Measurements from ENCODE around the gene BTNL9.
"Not testable (repeated sequence)": the region's sequence is repeated elsewhere in the genome, so short reads cannot be mapped to it uniquely, and the experiment has no call there.

Gene BTNL9

DNA sequence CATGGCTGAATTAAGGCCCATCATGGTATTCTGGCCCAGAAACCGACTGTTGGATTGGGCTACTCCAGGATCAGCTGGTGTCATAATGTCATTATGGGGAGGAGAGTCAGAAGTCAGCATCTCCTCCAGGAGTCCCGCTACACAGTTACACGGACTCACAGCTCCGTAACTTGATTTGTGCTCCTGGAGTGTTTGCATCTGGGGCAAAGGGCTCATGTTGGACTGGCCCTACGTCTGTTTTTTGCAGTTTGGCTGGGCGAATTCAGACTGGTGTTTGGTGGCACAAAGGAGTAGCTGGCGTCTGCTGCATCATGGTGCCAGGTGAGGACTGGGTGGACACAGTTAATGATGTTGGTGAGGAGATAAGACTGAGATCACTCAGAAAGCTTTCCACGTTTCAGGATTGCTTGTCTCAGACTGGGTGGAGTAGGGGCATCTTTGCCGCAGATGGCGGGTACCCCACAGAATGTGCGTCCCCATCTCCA lies 59.6 kb downstream of the BTNL9 start:
- no peak for DNase-seq

DNA sequence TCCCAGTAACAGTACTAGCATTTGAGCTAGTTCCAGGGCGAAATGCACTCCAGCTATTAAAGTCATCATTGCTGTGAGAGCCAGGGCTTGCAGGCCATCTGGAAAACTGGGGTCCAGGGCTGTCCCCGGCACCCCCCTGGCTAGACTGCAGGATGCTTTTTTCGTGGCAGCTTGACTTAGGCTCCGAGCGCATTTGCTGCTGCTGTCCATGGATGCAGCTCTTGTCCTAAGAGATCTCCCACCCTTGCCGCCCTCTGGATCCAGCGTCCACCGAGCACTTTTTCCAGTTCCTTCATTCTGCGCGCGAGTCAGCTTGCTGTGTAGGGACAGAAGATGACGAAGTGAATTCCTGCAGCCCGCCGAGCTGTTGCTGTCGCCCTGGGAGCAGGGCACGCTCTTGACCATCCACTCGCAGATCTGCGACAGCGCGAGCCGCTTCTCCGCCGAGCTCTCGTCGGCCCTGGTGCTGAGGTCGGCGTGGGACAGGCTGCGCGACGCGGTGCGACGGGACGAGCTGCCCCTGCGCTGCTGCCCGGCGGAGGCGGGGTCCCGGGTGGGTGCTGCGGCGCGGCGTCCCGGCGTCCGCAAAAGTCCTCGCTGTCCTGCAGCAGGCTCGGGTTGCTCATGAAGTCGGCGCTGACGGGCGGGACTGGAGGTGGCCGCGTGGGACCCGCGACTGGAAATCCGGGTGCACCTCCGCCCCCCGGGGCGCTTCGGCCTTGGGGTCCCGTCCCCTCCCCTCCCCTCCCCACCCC lies 60.2 kb downstream of the BTNL9 start:
- no peak for DNase-seq

DNA sequence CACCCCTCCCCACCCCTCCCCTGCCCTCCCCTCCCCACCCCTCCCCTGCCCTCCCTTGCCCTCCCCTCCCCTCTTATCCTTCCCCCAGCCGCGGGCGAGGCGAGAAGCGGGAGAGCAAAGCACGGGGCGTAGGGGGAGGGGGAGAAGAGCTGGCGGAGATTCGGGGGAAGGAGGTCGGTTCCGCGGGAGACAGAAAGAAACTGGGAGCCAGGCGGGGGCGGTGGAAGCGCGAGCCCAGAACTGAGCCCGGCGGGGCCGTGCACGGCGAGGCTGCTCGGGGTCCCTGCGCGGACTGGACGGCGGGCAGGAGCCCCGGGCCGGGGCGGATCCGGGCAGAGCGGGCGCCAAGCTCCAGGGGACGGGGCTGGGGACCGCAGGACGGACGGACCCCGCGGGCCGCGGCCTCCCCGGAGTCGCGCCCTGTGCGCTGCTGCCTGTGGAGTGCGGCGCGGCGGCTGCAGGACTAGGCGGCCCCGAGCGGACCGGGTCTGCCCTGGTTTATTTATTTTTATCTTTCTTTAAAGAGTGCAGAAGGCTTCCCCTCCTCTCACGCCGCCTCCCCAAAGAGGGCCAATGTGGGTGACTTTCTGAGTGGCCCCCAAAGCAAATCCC lies 61.1 kb downstream of the BTNL9 start:
- not testable (repeated sequence) for DNase-seq

DNA sequence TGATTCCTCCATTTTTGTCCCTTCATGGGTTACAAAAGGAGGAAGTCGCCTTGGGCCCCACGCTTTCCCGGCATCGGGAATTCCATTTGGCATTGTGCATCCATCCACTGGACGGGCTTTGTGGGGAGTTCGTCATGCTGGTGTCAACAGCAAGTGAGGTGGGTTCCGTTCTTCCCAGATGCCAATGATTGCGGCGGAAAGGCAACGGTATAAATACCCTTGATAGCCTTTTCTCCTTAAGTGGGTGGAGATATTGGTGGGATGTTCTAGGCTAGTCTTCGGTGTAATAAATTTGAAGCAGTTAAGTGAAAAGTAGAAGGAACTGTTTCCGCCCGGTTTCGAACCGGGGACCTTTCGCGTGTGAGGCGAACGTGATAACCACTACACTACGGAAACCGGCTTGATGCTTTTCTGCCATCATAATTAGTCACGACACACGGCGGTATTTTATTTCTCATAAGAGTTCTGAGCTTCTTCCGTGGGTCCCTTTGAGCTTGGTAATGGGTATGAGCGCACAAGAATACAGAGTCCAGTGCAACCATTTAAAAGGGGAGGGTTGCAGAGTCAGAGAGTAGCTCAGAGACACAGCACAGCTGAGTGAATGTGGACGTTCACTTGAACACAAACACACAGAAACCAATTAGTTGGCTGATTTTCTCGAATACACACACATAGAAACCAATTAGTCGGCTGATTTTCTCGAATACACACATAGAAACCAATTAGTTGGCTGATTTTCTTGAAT lies 62.0 kb downstream of the BTNL9 start:
- DNase-seq, result not testable (repeated sequence)

DNA sequence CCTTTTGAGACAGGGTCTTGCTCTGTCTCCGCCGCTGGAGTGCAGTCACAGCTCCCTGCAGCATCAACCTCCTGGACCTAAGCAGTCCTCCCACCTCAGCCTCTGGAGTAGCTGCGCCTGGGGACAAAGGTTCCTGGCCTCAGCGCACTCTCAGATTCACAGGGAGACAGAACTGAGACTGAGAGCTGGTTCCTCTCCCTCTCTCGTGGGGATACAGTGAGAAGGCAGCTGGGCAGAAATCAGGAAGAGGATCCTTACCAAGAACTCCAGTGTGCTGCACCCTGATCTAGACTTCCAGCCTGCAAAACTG lies 64.1 kb downstream of the BTNL9 start:
- not testable (repeated sequence) for DNase-seq

DNA sequence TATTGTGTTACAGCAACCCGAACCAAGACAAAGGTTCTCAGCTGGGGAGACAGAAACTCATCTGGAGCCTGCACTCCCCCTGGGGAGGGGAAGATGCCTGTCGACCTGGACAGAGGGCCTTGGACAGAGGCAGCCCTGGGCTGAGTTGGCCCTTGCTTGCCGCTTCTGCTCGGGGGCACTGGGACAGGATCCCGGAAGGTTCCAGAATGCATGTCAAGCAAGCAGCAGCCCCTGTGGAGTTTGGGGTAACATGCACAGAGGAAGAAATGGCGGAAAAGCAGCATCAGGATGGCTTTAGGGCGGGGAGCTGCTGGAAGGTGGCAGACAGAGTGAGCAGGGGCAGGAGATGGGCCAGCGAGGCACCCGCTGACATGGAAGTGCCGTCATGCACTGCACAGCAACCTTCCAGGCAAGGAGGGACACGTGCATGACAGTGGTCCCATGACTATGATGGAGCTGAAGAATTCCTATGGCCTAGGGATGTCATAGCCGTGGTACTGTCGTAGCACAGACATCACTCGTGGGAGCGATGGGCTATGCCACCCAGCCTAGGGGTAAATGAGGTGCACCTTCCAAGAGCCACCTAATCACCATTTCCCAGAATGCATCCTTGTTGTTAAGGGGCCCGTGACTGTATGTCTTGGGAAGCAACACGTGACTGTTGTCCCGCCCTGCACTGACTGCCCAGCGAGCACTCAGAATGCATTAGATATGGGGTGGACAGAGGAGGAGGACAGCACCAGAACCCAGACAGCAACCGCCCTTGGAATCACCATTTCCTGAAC lies 64.7 kb downstream of the BTNL9 start:
- not testable (repeated sequence) for DNase-seq

DNA sequence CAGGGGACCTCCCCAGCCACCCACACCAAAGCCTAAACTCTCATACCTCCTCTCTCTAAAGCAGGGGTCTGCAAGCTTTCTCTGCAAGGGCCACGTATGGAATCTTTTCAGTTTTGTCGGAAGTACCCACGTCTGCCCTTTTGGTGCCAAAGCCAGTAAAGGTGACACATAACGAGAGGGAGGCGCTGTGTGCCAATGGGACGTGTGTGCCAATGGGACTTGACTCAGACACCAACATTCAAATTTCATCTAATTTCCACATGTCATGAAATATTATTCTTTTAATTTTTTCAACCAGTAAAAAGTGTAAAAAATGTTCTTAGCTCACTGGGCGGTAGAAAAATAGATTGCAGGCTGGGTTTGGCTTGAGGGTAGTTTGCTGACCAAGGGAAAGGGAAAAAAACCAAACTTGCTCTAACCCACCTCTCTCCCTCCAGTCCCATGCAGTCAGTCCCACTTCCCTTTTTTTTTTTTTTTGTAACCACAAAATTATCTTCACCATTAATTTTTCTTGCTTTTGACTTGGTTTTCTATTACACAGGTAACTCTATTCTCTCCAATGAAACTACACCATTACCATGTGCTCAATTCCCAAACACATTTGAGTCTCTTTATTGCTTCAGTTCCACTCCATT lies 65.4 kb downstream of the BTNL9 start:
- DNase-seq, result no peak

DNA sequence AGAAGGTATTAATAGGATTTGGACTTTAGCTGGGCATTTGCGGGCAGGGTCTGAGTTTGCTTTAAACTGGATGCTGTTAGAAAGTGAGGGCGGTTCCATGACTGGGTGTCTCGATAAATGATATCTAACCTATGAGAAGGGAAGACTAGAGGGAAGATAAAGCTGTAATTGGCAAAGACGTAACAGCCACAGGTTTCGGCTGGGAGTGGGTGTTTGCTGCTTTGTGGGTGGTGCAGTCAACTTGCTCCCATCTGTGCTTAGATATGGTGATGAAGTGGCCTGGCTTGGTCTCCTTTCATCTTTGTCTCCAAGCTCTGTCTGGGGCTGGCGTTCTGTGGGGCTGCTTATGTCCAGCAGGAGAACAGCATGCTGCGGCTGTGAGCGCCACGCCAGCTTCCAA lies 67.6 kb downstream of the BTNL9 start:
- no peak for DNase-seq

DNA sequence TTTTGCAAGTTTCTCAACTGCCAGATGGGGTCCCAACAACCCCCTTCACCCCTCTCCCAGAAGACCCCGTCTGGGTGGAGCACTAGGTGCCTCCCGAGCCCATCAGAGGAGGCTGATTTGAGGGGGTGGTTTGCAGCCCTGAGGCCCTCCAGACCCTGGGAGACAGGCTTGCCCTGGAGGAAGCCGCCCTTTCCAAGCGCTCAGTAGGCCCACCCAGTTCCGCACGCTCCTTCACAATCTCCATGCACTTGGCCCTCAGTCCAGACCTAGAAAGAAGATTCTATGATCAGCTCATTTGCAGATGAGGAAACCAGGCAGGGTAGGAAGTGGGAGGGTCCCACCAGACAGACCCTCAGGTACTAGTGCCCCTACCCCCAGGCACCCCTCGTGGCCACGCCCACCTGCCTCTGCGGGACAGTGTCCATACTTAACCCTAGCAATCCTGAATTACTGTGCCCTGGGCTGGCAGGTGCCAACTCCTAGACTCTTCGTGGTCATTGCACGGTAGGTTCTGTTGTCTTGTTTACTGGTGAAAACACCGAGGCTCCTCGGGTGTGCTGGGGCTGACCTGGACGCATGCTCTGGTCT lies 68.6 kb downstream of the BTNL9 start:
- DNase-seq, result no peak

DNA sequence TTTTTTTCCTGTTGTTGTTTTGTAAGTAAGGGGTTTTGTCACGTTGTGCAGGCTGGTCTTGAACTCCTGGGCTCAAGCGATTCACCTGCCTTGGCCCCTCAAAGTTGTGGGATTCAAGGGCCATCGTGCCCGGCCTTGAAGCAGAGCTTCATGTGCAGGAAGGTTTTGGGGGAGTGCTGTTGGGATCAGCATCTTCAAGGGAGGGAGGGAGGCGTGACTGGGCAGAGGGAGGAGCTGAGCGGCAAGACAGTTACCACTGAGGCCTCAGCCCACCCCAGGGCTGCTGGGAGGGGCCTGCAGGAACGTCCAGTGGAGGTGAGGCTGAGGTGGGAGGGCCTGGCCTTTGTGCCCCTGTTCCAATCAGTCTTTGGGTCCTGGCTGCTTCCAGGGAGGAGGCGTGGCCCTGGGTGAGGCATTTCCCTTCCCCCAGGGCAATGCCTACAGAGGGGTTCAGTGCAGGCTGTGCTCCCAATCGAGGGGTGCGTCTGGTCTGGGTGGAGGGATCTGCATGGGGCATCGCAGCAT lies 69.5 kb downstream of the BTNL9 start:
- DNase-seq, result no peak

DNA sequence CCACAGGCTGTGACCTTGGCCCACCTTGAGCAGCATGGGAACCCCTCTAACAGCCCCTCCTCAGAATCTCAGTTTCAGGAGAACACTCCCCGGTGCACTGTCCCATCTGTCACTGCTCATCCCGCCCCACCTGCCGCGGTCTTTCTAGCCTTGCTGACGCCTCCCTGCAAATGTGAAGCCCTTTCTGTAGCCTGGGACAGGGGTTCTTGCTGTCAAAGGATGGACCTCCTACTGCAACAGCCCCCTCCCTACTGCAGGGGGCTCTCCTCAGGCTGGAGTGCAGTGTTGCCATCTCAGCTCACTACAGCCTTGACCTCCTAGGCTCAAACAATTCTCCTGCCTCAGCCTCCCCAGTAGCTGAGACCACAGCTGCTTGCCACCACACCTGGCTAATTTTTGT lies 70.9 kb downstream of the BTNL9 start:
- DNase-seq, result no peak
